Osteocyte (in vitro differentiated cells): ENCODE measurements around the gene PDE4D. TPM values are rescaled to one million over a fixed set of nuclear protein-coding genes. Genes with fewer than 3 reads are reported as not detected.
"Not testable (repeated sequence)": the region's sequence is repeated elsewhere in the genome, so short reads cannot be mapped to it uniquely, and the experiment has no call there.

Experiments
- DNase-seq: peaks from one replicate; pipeline ENCODE4 v3.0.0; 2021; ENCODE audit warnings: mixed read lengths; ENCODE audit not compliant: unreplicated experiment; ENCODE audit errors: extremely low spot score
- H3K27ac Mint-ChIP-seq: one replicate; pipeline ENCODE4 v1.8.0; 2021; ENCODE audit warnings: mild to moderate bottlenecking, mixed read lengths; ENCODE audit not compliant: unreplicated experiment
- H3K27me3 Mint-ChIP-seq: one replicate; pipeline ENCODE4 v1.8.0; 2021; ENCODE audit warnings: mixed read lengths; ENCODE audit not compliant: unreplicated experiment
- H3K36me3 Mint-ChIP-seq: one replicate; pipeline ENCODE4 v1.8.0; 2021; ENCODE audit warnings: mixed read lengths; ENCODE audit not compliant: unreplicated experiment
- H3K4me1 Mint-ChIP-seq: one replicate; pipeline ENCODE4 v1.8.0; 2021; ENCODE audit warnings: mixed read lengths; ENCODE audit not compliant: unreplicated experiment
- H3K4me3 Mint-ChIP-seq: one replicate; pipeline ENCODE4 v1.8.0; 2021; ENCODE audit warnings: mild to moderate bottlenecking, moderate library complexity, mixed read lengths; ENCODE audit not compliant: unreplicated experiment
- H3K9me3 Mint-ChIP-seq: one replicate; pipeline ENCODE4 v1.8.0; 2021; ENCODE audit warnings: mixed read lengths; ENCODE audit not compliant: unreplicated experiment
- total RNA-seq: library from RNA; stranded (reverse); gene quantifications from 2 replicates; pipeline ENCODE4 v1.2.1, GENCODE V29; 2021
- TF ChIP-seq, protein P1 (sequence below): fragments of 200-600 bp; sonication (generic); IDR thresholded peaks from 2 replicates; pipeline ENCODE4 v1.5.0; 2021; ENCODE audit warnings: antibody characterized with exemption, mild to moderate bottlenecking, moderate library complexity

PDE4D gene
- total RNA-seq, 1 donor from 2014 or later, result 24.2 TPM

DNA sequence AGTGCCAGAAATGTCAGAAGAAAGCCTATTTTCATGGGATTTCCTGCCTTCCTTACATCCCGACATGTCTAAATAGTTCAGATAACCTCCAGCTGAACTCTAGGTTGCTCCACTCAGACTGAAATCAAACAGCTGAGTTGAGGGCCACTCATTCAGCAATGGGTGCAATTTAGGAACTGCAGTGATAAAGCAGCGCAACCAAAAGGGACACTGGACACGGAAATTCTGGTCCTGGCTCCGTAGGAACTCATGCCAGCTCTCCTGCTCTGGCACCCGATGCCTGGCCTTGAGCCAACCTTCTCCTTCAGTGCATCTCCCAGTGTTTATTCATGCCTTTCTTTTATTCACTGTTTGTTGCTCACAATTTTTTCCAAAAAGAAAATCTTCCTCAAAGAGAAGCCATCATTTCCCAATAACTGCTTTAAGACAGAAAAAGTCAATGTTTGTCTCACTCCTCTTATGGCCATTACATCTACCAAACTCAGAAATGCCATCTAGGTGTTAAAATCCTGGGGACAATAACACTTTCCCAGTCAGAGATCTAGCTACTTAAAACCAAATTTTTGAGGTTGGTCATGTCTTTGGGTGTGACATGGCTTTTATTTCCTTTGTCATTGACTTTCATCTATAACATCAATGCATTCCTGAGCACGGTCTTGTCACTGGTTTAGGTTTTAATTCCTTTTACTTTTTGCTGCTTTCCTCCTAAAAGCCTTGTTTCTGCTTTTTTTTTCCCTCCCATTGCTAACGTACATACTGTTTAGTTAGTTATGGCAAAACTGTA lies 126.9 kb downstream of the PDE4D start:
- TF ChIP-seq, protein P1, sequence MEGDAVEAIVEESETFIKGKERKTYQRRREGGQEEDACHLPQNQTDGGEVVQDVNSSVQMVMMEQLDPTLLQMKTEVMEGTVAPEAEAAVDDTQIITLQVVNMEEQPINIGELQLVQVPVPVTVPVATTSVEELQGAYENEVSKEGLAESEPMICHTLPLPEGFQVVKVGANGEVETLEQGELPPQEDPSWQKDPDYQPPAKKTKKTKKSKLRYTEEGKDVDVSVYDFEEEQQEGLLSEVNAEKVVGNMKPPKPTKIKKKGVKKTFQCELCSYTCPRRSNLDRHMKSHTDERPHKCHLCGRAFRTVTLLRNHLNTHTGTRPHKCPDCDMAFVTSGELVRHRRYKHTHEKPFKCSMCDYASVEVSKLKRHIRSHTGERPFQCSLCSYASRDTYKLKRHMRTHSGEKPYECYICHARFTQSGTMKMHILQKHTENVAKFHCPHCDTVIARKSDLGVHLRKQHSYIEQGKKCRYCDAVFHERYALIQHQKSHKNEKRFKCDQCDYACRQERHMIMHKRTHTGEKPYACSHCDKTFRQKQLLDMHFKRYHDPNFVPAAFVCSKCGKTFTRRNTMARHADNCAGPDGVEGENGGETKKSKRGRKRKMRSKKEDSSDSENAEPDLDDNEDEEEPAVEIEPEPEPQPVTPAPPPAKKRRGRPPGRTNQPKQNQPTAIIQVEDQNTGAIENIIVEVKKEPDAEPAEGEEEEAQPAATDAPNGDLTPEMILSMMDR, result no peak
- DNase-seq, result no peak
- Mint-ChIP-seq H3K4me3 (peak overlapping the region; percentile 91), H3K27me3 (no peaks in the 10 kb centered on the region), H3K27ac (peak overlapping the region; percentile 94), H3K9me3 (no peaks in the 10 kb centered on the region), H3K4me1 (peaks cover 46% of the 10 kb centered on the region), H3K36me3 (no peaks in the 10 kb centered on the region)

DNA sequence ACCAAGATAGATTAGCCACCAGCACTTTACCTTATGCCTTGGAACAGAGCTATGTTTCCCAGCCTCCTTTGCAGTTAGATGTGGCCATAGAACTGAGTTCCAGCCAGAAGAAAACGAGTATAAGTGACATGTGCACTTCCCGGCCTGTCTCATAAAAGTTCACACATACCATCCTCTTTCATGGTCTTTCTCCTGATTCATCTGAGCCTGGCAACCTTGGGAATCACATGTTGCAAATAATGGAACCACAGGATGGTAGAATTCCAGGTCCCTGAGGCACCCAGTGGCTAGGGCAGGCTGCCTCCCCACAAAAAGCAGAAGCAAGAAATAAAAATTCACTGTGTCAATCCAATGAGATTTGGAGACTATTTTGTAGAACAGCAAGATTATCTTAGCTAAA lies 128.1 kb downstream of the PDE4D start:
- Mint-ChIP-seq H3K4me1 (peaks cover 48% of the 10 kb centered on the region), H3K36me3 (no peaks in the 10 kb centered on the region), H3K9me3 (no peaks in the 10 kb centered on the region), H3K4me3 (peak overlapping the region; percentile 26), H3K27ac (no peak overlapping the region), H3K27me3 (no peaks in the 10 kb centered on the region)
- TF ChIP-seq, protein P1, result no peak
- no peak for DNase-seq

DNA sequence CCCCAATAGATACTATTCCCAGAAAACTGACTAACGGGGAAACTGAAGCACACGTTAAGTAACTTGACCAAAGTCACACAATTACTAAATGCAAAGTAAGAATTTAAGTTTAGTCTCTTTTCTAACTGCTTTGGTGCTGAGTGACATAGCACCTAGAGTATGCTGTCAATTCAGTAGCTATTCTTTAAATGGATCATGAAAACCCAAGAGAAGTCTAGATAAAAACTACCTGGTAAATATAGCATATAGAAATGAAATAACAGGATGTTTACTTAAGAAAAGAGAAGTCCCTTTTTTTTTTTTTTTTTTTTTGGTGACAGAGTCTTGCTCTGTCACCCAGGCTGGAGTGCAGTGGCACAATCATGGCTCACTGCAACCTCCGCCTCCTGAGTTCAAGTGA lies 129.2 kb downstream of the PDE4D start:
- Mint-ChIP-seq H3K4me1 (peaks cover 53% of the 10 kb centered on the region), H3K9me3 (no peaks in the 10 kb centered on the region), H3K27ac (no peak overlapping the region), H3K36me3 (no peaks in the 10 kb centered on the region), H3K27me3 (no peaks in the 10 kb centered on the region), H3K4me3 (no peak overlapping the region)
- TF ChIP-seq, protein P1, result no peak
- DNase-seq, result no peak

DNA sequence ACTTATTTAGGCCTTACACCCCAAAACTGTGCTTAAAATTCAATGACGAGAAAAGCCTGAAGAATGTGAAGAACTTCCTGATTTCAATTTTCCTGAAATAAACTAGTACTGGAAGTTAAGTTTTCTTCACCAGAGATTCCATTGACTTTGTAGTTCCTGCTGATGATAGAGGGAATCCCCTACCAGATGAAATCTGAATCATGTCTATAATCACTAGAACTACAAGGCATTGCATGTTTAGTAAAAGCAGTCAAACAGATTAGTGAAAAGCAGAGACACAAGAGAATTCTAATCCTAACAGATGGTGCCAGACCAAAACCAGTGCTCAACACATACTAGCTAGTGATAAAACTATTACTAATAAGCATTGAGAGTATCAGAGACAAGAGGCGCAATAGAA lies 130.0 kb downstream of the PDE4D start:
- H3K36me3 Mint-ChIP-seq, result no peaks in the 10 kb centered on the region
- H3K27me3 Mint-ChIP-seq, result no peaks in the 10 kb centered on the region
- TF ChIP-seq, protein P1, result no peak
- H3K4me1 Mint-ChIP-seq, result peaks cover 48% of the 10 kb centered on the region
- peak overlapping the region; percentile 73 for H3K27ac Mint-ChIP-seq
- no peak for DNase-seq
- H3K4me3 Mint-ChIP-seq, result no peak overlapping the region
- no peaks in the 10 kb centered on the region for H3K9me3 Mint-ChIP-seq

DNA sequence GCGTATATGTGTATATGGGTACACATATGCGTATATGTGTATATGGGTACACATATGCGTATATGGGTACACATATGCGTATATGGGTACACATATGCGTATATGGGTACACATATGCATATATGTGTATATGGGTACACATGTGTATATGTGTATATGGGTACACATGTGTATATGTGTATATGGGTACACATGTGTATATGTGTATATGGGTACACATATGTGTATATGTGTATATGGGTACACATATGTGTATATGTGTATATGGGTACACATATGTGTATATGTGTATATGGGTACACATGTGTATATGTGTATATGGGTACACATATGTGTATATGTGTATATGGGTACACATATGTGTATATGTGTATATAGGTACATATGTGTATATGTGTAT lies 131.3 kb downstream of the PDE4D start:
- H3K27me3 Mint-ChIP-seq, H3K4me3 Mint-ChIP-seq, H3K9me3 Mint-ChIP-seq, H3K36me3 Mint-ChIP-seq, DNase-seq, H3K27ac Mint-ChIP-seq: not testable (repeated sequence)
- H3K4me1 Mint-ChIP-seq, result peaks cover 41% of the 10 kb centered on the region
